GM12878 (cell line): ENCODE results near the gene TMEM53. TPM values are rescaled to one million over a fixed set of nuclear protein-coding genes. Genes with fewer than 3 reads are reported as not detected.
A peak's percentile ranks its signal among the peaks of the same experiment; 100 is the strongest.

Experiments used
- ATAC-seq: fragments of 200-7000 bp; cut with Tn5 transposase; 3 replicates; pipeline ENCODE4 v1.9.1; 2020; ENCODE audit warnings: mild to moderate bottlenecking, moderate library complexity
- BruUV-seq: library from RNA; stranded (reverse); fragments of 400-500 nt; replicated peaks from 2 replicates; lab custom pipeline; 2021; lab: Mats Ljungman, UMichigan
- CTCF ChIA-PET: fragments of 300-600 bp; sonication (Branson Sonifier 250); formaldehyde crosslinking; extraction: SDS; loops from one replicate; lab custom pipeline; 2021; ENCODE audit warnings: inconsistent platforms; lab: Yijun Ruan, JAX
- POLR2A ChIA-PET: fragments of 350-600 bp; formaldehyde crosslinking; extraction: SDS; loops from one replicate; lab custom pipeline; 2021; ENCODE audit warnings: inconsistent platforms; lab: Charles Lee
- RAD21 ChIA-PET: fragments of 300-600 bp; sonication (Branson Sonifier 250); formaldehyde crosslinking; loops from one replicate; lab custom pipeline; 2023; ENCODE audit warnings: antibody characterized with exemption; ENCODE audit not compliant: unreplicated experiment; lab: Charles Lee
- SMC1A ChIA-PET: fragments of 300-600 bp; sonication (Branson Sonifier 250); formaldehyde crosslinking; loops from one replicate; lab custom pipeline; 2023; ENCODE audit not compliant: unreplicated experiment, uncharacterized antibody; lab: Charles Lee
- DNase-seq: peaks from one replicate; pipeline ENCODE4 v3.0.0-alpha.2; 2011; ENCODE audit warnings: low read depth, low spot score
- FAIRE-seq: peaks from 3 replicates; lab custom pipeline; 2011; peaks lifted over from hg19 to GRCh38; lab: Jason Lieb, UNC
- H2AFZ ChIP-seq: 2 replicates; pipeline ENCODE4 v1.6.0; 2011; ENCODE audit warnings: low read depth, low read length, control low read depth; ENCODE audit not compliant: control insufficient read depth
- H3K27ac ChIP-seq: 2 replicates; pipeline ENCODE4 v1.5.1; 2011; ENCODE audit warnings: control low read depth; ENCODE audit not compliant: control insufficient read depth, insufficient read depth
- H3K27me3 ChIP-seq, 2 experiments: replicated peaks in 1 of 2; 2 replicates each; pipeline versions ENCODE4 v1.6.0 to v1.6.1; 2011; ENCODE audit warnings: low read length in 1 of 2; ENCODE audit not compliant: control insufficient read depth in 2 of 2, insufficient read depth in 2 of 2
- H3K36me3 ChIP-seq, 2 experiments: 2 replicates each; pipeline ENCODE4 v1.5.1; 2011; ENCODE audit warnings: low read length in 1 of 2; ENCODE audit not compliant: control insufficient read depth in 2 of 2, insufficient read depth in 2 of 2
- H3K4me1 ChIP-seq: 2 replicates; pipeline ENCODE4 v1.6.1; 2011; ENCODE audit warnings: mild to moderate bottlenecking, low read length, moderate library complexity, mixed read lengths; ENCODE audit not compliant: control insufficient read depth, insufficient read depth
- H3K4me2 ChIP-seq: 2 replicates; pipeline ENCODE4 v1.6.0; 2011; ENCODE audit warnings: control low read depth; ENCODE audit not compliant: control insufficient read depth, insufficient read depth
- H3K4me3 ChIP-seq: fragments of 200-600 bp; sonication (generic); 2 replicates; pipeline ENCODE4 v1.5.1; 2016
- H3K79me2 ChIP-seq: 2 replicates; pipeline ENCODE4 v1.6.0; 2011; ENCODE audit warnings: low read length; ENCODE audit not compliant: control insufficient read depth, insufficient read depth
- H3K9ac ChIP-seq: 2 replicates; pipeline ENCODE4 v1.8.0; 2011; ENCODE audit warnings: low read length, control low read depth, mixed read lengths; ENCODE audit not compliant: control insufficient read depth, insufficient read depth
- H3K9me3 ChIP-seq: replicated peaks from 3 replicates; pipeline ENCODE4 v1.5.1; 2011; ENCODE audit warnings: mild to moderate bottlenecking, low read length; ENCODE audit not compliant: control insufficient read depth, insufficient read depth
- H4K20me1 ChIP-seq: 2 replicates; pipeline ENCODE4 v1.6.0; 2011; ENCODE audit not compliant: control insufficient read depth, insufficient read depth
- WRNIP1 ChIP-seq: IDR thresholded peaks from 2 replicates; pipeline ENCODE4 v1.6.1; 2011; ENCODE audit warnings: low read depth, low read length, improper control_type of control experiment, borderline replicate concordance
- WGBS: methylation state at CpG from one replicate; pipeline ENCODE4 v1.1.6; 2016; ENCODE audit warnings: low lambda C conversion rate; ENCODE audit not compliant: insufficient replicate concordance, insufficient coverage; ENCODE audit errors: missing lambda C conversion rate; 5-methylcytosine and 5-hydroxymethylcytosine counted together
- in situ Hi-C: fragments of 300-500 bp; cut with MboI; formaldehyde crosslinking; loops from 9 replicates; pipeline ENCODE4 v1.14.3; 2018; ENCODE audit warnings: mixed read lengths
- intact Hi-C: fragments of 100-400 bp; cut with micrococcal nuclease; formaldehyde crosslinking; loops from one replicate; pipeline ENCODE4 v1.14.2; 2022; ENCODE audit not compliant: unreplicated experiment
- polyA plus RNA-seq, 11 experiments: library from polyadenylated mRNA; depleted of rRNA in 4 of 11; unstranded in 6 of 11; stranded (reverse) in 5 of 11; fragments of >200 nt; fragmentation: Nextera tagmentation in 4 of 11; fragmentation: Illumina TruSeq in 1 of 11; extraction: Ambion mirVana in 4 of 11; extraction: Trizol in 1 of 11; gene quantifications; 1 replicate in 1 of 11; 2 replicates in 10 of 11; pipeline versions ENCODE4 v1.2.1 to v1.2.3, GENCODE V29; 2011 to 2016; ENCODE audit warnings: inconsistent platforms in 2 of 11, missing spikeins in 2 of 11, low read depth in 1 of 11
- total RNA-seq, 4 experiments: library from RNA; depleted of rRNA in 3 of 4; stranded (reverse); fragments of >200 nt in 3 of 4; fragmentation: Illumina TruSeq in 1 of 4; extraction: Trizol in 1 of 4; gene quantifications; 2 replicates each; pipeline versions ENCODE4 v1.2.1 to v1.2.3, GENCODE V29; 2013 to 2021
- TF ChIP-seq, protein P1 (sequence below): fragments of 450-650 bp; IDR thresholded peaks from 2 replicates; pipeline ENCODE4 v1.6.1; 2016; ENCODE audit warnings: mild to moderate bottlenecking

The TMEM53 gene
- total and polyA plus RNA-seq, 10 of the 15 experiments (the other 5 are each of a cell fraction or from before 2014, with no cell fraction given) = 3.1 to 23.9 (median 11.1) TPM

DNA sequence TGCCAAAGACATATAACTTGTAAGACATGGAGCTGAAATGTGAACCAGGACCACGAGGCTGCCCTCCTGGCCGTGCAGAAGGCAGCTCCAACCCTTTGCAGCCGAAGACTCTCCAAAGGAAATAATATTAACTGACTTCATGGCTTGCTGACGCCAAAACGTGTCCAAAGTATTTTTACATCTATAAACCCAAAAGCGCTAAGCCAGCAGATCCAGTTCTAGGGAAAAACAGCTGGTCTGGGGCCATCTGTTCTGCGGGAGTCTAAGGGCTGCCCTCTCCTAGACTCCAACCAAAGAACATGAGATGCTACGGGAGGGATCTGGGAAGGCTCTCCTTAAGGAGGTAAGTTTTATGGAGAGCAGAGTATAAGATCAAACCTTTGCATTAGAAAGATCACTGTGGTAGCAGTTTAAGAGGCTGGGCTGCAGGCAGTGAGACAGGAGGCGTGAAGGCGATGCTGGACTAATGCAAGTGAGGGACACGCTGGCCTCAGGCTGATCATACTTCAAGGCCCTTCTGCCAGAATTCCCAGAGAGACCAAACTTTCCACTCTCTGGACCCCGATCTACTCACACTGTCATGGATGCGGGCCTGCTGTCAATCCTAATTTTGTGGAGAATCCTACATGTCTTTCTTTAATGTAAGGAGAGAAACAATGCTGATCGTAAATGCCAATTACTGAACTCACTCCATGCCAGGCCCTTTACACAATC, 1.2 kb downstream of the TMEM53 start:
- peaks cover 8% of the 10 kb centered on the region for H3K79me2 ChIP-seq
- TF ChIP-seq, protein P1, sequence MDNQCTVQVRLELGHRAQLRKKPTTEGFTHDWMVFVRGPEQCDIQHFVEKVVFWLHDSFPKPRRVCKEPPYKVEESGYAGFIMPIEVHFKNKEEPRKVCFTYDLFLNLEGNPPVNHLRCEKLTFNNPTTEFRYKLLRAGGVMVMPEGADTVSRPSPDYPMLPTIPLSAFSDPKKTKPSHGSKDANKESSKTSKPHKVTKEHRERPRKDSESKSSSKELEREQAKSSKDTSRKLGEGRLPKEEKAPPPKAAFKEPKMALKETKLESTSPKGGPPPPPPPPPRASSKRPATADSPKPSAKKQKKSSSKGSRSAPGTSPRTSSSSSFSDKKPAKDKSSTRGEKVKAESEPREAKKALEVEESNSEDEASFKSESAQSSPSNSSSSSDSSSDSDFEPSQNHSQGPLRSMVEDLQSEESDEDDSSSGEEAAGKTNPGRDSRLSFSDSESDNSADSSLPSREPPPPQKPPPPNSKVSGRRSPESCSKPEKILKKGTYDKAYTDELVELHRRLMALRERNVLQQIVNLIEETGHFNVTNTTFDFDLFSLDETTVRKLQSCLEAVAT = 0 out of 2 replicates have a peak, but pooled peaks have one; percentile 60
- TF ChIP-seq WRNIP1 = no peak
- TF ChIP-seq, all 136 proteins: peak for 1
- Histone ChIP-seq H3K4me3 (peak overlapping the region; percentile 82), H3K36me3 (no peaks in the 10 kb centered on the region; a peak in 1 of 4 replicates), H3K27me3 (no peaks in the 10 kb centered on the region), H3K27ac (peak overlapping the region; percentile 85), H3K9ac (peak overlapping the region; percentile 50; the same call in 1 of the 2 replicates), H4K20me1 (no peaks in the 10 kb centered on the region), H2AFZ (peak overlapping the region; percentile 86), H3K4me1 (peaks cover 59% of the 10 kb centered on the region), H3K4me2 (peak overlapping the region; percentile 97), H3K9me3 (no peaks in the 10 kb centered on the region)
- 91% methylated on average over 14 of the region's 14 CpGs for WGBS
- ChIA-PET CTCF (interaction anchor here (1.0 to 3.5 kb wide), 8 partner anchors 20 to 56 kb away, joined by 3 to 27 read pairs (median 4); no protein-coding TSS in a partner anchor), POLR2A (interaction anchor here (0.5 to 5.3 kb wide), 11 partner anchors 7 to 141 kb away, joined by 3 to 29 read pairs (median 4); no protein-coding TSS in a partner anchor), RAD21 (interaction anchor here (1.1 to 3.2 kb wide), 7 partner anchors 8 to 59 kb away, joined by 4 to 14 read pairs (median 6); no protein-coding TSS in a partner anchor), SMC1A (interaction anchor here (0.6 to 6.7 kb wide), 6 partner anchors 11 to 45 kb away, joined by 3 to 76 read pairs (median 6); no protein-coding TSS in a partner anchor)
- FAIRE-seq (no peak), ATAC-seq (no peak), DNase-seq (no peak)
- intact Hi-C loops = no loop called here
- in situ Hi-C loops = no loop called here
- BruUV-seq = no TSS peak
